H1 (cell line): ENCODE measurements around the gene ATG16L1. TPM values are rescaled to one million over a fixed set of nuclear protein-coding genes. Genes with fewer than 3 reads are reported as not detected.

Experiments
- CBX8 ChIP-seq: fragments of 300-800, 300-1000 bp; sonication (generic); IDR thresholded peaks from 2 replicates; pipeline ENCODE4 v1.7.1; 2016; ENCODE audit warnings: low read depth, low read length, borderline replicate concordance
- CTBP2 ChIP-seq: IDR thresholded peaks from 2 replicates; pipeline ENCODE4 v1.7.0; 2011; ENCODE audit warnings: borderline replicate concordance, mild to moderate bottlenecking, moderate library complexity, mixed read lengths, low read length; ENCODE audit not compliant: insufficient read depth, insufficient read length
- EP300 ChIP-seq, 2 experiments: IDR thresholded peaks; 1 replicate in 1 of 2; 2 replicates in 1 of 2; pipeline ENCODE4 v1.6.1; 2011 to 2012; ENCODE audit warnings: low read depth in 2 of 2, low read length in 2 of 2, mild to moderate bottlenecking in 2 of 2, borderline replicate concordance in 1 of 2, inconsistent platforms in 1 of 2, moderate library complexity in 1 of 2
- NANOG ChIP-seq: IDR thresholded peaks from 2 replicates; pipeline ENCODE4 v1.6.1; 2011; ENCODE audit warnings: low read length, low read depth, mild to moderate bottlenecking, inconsistent platforms; ENCODE audit not compliant: insufficient read depth, poor library complexity, severe bottlenecking
- RAD21 ChIP-seq, 2 experiments: IDR thresholded peaks in 1 of 2; conservative IDR thresholded peaks in 1 of 2; 2 replicates each; pipeline ENCODE4 v1.6.1; 2011; ENCODE audit warnings: low read depth in 2 of 2, low read length in 2 of 2, improper control_type of control experiment in 1 of 2, inconsistent platforms in 1 of 2, mild to moderate bottlenecking in 1 of 2, moderate library complexity in 1 of 2
- TAF7 ChIP-seq: optimal IDR thresholded peaks from 2 replicates; pipeline ENCODE3; 2011; ENCODE audit warnings: low read depth, mild to moderate bottlenecking, inconsistent platforms, low read length, moderate library complexity, borderline replicate concordance
- polyA plus RNA-seq, 7 experiments: library from polyadenylated mRNA; depleted of rRNA in 3 of 7; stranded (reverse) in 5 of 7; unstranded in 2 of 7; fragments of >200 nt in 5 of 7; fragments of 200-250 nt in 2 of 7; gene quantifications; 1 replicate in 5 of 7; 2 replicates in 1 of 7; 4 replicates in 1 of 7; pipeline versions ENCODE4 v1.2.1 to v1.2.3, GENCODE V29; 2011 to 2013; ENCODE audit warnings: missing spikeins in 2 of 7, mixed read lengths in 2 of 7
- total RNA-seq: library from RNA; stranded (reverse); fragmentation: NEBNext Ultra II Directional; extraction: Animal tissue kit (Norgen Biotek cat#: 25700); gene quantifications from 2 replicates; pipeline ENCODE4 v1.2.1, GENCODE V29; 2021
- TF ChIP-seq, protein P1 (sequence below): fragments of 300-600 bp; sonication (generic); IDR thresholded peaks from 2 replicates; pipeline ENCODE4 v1.7.1; 2012; ENCODE audit warnings: low read length, moderate library complexity, mild to moderate bottlenecking, inconsistent platforms; ENCODE audit not compliant: insufficient replicate concordance
- TF ChIP-seq, protein P2 (sequence below): IDR thresholded peaks from 2 replicates; pipeline ENCODE4 v1.6.1; 2012; ENCODE audit warnings: inconsistent platforms

Gene ATG16L1
- total and polyA plus RNA-seq, 2 of the 8 experiments (the other 6 are each of a cell fraction or from before 2014, with no cell fraction given), result 18.3 to 31.0 TPM

DNA sequence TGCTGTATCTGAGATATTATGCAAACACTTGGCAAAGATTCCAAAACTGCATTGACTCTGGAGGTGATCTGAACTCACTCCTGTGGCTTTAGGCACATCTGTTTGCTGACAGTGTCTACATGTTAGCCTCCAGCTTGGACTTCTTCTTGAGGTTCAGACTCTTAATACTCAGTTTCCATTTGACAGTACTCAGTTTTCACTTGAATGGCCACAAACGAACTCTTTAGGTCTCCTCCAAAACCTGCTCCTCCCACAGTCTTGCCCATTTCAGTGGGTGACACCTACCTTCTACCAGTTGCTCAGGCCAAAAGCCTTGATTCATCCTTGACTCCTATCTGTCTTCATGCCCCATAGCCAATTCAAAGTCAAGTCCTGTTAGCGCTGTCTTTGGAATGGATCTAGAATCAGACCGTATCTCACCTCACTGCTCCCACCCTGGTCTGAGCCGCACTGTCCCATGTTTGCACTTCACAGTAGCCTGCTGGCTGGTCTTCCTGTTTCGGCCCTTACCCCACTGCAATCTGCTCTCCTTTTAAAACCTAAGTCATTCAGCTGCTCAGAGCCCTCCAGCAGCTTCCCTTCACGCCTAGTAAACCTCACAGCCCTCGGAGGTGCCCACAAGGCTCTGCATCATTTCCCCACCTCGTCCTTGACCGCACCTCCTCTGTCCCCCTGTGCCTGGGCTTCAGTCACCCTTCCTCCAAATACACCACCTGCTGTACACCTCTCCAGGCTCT lies 10.5 kb downstream of the ATG16L1 start (continued):
- TF ChIP-seq, protein P1, sequence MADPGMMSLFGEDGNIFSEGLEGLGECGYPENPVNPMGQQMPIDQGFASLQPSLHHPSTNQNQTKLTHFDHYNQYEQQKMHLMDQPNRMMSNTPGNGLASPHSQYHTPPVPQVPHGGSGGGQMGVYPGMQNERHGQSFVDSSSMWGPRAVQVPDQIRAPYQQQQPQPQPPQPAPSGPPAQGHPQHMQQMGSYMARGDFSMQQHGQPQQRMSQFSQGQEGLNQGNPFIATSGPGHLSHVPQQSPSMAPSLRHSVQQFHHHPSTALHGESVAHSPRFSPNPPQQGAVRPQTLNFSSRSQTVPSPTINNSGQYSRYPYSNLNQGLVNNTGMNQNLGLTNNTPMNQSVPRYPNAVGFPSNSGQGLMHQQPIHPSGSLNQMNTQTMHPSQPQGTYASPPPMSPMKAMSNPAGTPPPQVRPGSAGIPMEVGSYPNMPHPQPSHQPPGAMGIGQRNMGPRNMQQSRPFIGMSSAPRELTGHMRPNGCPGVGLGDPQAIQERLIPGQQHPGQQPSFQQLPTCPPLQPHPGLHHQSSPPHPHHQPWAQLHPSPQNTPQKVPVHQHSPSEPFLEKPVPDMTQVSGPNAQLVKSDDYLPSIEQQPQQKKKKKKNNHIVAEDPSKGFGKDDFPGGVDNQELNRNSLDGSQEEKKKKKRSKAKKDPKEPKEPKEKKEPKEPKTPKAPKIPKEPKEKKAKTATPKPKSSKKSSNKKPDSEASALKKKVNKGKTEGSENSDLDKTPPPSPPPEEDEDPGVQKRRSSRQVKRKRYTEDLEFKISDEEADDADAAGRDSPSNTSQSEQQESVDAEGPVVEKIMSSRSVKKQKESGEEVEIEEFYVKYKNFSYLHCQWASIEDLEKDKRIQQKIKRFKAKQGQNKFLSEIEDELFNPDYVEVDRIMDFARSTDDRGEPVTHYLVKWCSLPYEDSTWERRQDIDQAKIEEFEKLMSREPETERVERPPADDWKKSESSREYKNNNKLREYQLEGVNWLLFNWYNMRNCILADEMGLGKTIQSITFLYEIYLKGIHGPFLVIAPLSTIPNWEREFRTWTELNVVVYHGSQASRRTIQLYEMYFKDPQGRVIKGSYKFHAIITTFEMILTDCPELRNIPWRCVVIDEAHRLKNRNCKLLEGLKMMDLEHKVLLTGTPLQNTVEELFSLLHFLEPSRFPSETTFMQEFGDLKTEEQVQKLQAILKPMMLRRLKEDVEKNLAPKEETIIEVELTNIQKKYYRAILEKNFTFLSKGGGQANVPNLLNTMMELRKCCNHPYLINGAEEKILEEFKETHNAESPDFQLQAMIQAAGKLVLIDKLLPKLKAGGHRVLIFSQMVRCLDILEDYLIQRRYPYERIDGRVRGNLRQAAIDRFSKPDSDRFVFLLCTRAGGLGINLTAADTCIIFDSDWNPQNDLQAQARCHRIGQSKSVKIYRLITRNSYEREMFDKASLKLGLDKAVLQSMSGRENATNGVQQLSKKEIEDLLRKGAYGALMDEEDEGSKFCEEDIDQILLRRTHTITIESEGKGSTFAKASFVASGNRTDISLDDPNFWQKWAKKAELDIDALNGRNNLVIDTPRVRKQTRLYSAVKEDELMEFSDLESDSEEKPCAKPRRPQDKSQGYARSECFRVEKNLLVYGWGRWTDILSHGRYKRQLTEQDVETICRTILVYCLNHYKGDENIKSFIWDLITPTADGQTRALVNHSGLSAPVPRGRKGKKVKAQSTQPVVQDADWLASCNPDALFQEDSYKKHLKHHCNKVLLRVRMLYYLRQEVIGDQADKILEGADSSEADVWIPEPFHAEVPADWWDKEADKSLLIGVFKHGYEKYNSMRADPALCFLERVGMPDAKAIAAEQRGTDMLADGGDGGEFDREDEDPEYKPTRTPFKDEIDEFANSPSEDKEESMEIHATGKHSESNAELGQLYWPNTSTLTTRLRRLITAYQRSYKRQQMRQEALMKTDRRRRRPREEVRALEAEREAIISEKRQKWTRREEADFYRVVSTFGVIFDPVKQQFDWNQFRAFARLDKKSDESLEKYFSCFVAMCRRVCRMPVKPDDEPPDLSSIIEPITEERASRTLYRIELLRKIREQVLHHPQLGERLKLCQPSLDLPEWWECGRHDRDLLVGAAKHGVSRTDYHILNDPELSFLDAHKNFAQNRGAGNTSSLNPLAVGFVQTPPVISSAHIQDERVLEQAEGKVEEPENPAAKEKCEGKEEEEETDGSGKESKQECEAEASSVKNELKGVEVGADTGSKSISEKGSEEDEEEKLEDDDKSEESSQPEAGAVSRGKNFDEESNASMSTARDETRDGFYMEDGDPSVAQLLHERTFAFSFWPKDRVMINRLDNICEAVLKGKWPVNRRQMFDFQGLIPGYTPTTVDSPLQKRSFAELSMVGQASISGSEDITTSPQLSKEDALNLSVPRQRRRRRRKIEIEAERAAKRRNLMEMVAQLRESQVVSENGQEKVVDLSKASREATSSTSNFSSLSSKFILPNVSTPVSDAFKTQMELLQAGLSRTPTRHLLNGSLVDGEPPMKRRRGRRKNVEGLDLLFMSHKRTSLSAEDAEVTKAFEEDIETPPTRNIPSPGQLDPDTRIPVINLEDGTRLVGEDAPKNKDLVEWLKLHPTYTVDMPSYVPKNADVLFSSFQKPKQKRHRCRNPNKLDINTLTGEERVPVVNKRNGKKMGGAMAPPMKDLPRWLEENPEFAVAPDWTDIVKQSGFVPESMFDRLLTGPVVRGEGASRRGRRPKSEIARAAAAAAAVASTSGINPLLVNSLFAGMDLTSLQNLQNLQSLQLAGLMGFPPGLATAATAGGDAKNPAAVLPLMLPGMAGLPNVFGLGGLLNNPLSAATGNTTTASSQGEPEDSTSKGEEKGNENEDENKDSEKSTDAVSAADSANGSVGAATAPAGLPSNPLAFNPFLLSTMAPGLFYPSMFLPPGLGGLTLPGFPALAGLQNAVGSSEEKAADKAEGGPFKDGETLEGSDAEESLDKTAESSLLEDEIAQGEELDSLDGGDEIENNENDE, result no peak
- TF ChIP-seq CBX8, result no peak
- TF ChIP-seq RAD21 (IDR thresholded peaks at IDR 0.05 in 1 of 2, conservative IDR thresholded peaks at IDR 0.05 in 1 of 2; ENCODE audit: low read depth in 2 of 2, low read length in 2 of 2), result no peak
- TF ChIP-seq, protein P2, sequence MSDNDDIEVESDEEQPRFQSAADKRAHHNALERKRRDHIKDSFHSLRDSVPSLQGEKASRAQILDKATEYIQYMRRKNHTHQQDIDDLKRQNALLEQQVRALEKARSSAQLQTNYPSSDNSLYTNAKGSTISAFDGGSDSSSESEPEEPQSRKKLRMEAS, result no peak
- TF ChIP-seq EP300 (IDR thresholded peaks at IDR 0.05; ENCODE audit: borderline replicate concordance in 1 of 2, low read depth in 2 of 2, low read length in 2 of 2), result no peak
- TF ChIP-seq TAF7, result no peak
- no peak for TF ChIP-seq CTBP2
- TF ChIP-seq NANOG, result no peak
